NT2/D1 (cell line): ENCODE measurements around the gene ROBO1.

Experiments
- DNase-seq: peaks from one replicate; pipeline ENCODE4 v3.0.0-alpha.2; 2011; ENCODE audit warnings: low read depth, low spot score
- H3K27me3 ChIP-seq: 2 replicates; pipeline ENCODE4 v1.6.0; 2011; ENCODE audit warnings: mild to moderate bottlenecking; ENCODE audit not compliant: insufficient read length, insufficient read depth
- H3K36me3 ChIP-seq: 2 replicates; pipeline ENCODE4 v1.6.1; 2011; ENCODE audit warnings: mild to moderate bottlenecking, low read length, mixed read lengths; ENCODE audit not compliant: insufficient read depth, insufficient read length
- H3K4me1 ChIP-seq: 2 replicates; pipeline ENCODE4 v1.5.1; 2011; ENCODE audit not compliant: insufficient read depth, insufficient read length
- H3K4me3 ChIP-seq: 2 replicates; pipeline ENCODE4 v1.5.1; 2011; ENCODE audit warnings: low read depth; ENCODE audit not compliant: insufficient read length
- H3K9ac ChIP-seq: 2 replicates; pipeline ENCODE4 v1.6.0; 2011; ENCODE audit warnings: low read depth; ENCODE audit not compliant: insufficient read length
- H3K9me3 ChIP-seq: 2 replicates; pipeline ENCODE4 v1.5.1; 2011; ENCODE audit warnings: mild to moderate bottlenecking, low read length; ENCODE audit not compliant: insufficient read depth
- SUZ12 ChIP-seq: IDR thresholded peaks from 2 replicates; pipeline ENCODE4 v1.6.1; 2011; ENCODE audit not compliant: insufficient read length, insufficient read depth; ENCODE audit errors: extremely low read depth
- YY1 ChIP-seq: IDR thresholded peaks from 2 replicates; pipeline ENCODE4 v1.6.1; 2011; ENCODE audit not compliant: insufficient read length, insufficient read depth
- ZNF274 ChIP-seq: IDR thresholded peaks from 2 replicates; pipeline ENCODE4 v1.6.1; 2011; ENCODE audit warnings: mild to moderate bottlenecking, low read depth, low read length

Gene ROBO1

GRCh38 chr3:79027593-79027992, 740.2 kb downstream of the ROBO1 start:
- no peak for DNase-seq
- Histone ChIP-seq H3K27me3 (no peaks in the 10 kb centered on the region), H3K36me3 (no peaks in the 10 kb centered on the region), H3K4me1 (no peaks in the 10 kb centered on the region), H3K9ac (no peak overlapping the region), H3K9me3 (no peaks in the 10 kb centered on the region), H3K4me3 (no peak overlapping the region)
- TF ChIP-seq ZNF274 (no peak), SUZ12 (no peak), YY1 (no peak)

- Histone ChIP-seq H3K27me3 (no peaks in the 10 kb centered on the region), H3K36me3 (no peaks in the 10 kb centered on the region), H3K9ac (no peak overlapping the region), H3K9me3 (no peaks in the 10 kb centered on the region), H3K4me3 (peak overlapping the region; percentile 91), H3K4me1 (no peaks in the 10 kb centered on the region)
- no peak for DNase-seq
- TF ChIP-seq ZNF274: no peak
- no peak for TF ChIP-seq YY1
- TF ChIP-seq SUZ12: no peak
Observed at GRCh38 chr3:79019924-79020173, 747.9 kb downstream of the ROBO1 start.

GRCh38 chr3:79019137-79019923, 748.5 kb downstream of the ROBO1 start:
- H3K36me3 ChIP-seq: no peaks in the 10 kb centered on the region
- H3K27me3 ChIP-seq: no peaks in the 10 kb centered on the region
- no peaks in the 10 kb centered on the region for H3K9me3 ChIP-seq
- H3K4me1 ChIP-seq: no peaks in the 10 kb centered on the region
- TF ChIP-seq SUZ12: no peak
- no peak for TF ChIP-seq YY1
- TF ChIP-seq ZNF274: no peak
- peak overlapping the region; percentile 91 for H3K9ac ChIP-seq
- H3K4me3 ChIP-seq: peak overlapping the region; percentile 91
- peak; percentile 71 for DNase-seq

GRCh38 chr3:79018671-79019136, 749.1 kb downstream of the ROBO1 start:
- Histone ChIP-seq H3K9me3 (no peaks in the 10 kb centered on the region), H3K36me3 (no peaks in the 10 kb centered on the region), H3K9ac (peak overlapping the region; percentile 91), H3K4me1 (no peaks in the 10 kb centered on the region), H3K27me3 (no peaks in the 10 kb centered on the region), H3K4me3 (peak overlapping the region; percentile 91)
- DNase-seq: no peak
- no peak for TF ChIP-seq ZNF274
- no peak for TF ChIP-seq SUZ12
- no peak for TF ChIP-seq YY1

GRCh38 chr3:79018265-79018664, 749.5 kb downstream of the ROBO1 start:
- Histone ChIP-seq H3K27me3 (no peaks in the 10 kb centered on the region), H3K9ac (peak overlapping the region; percentile 91), H3K4me3 (peak overlapping the region; percentile 91), H3K36me3 (no peaks in the 10 kb centered on the region), H3K9me3 (no peaks in the 10 kb centered on the region), H3K4me1 (no peaks in the 10 kb centered on the region)
- TF ChIP-seq ZNF274 (no peak), YY1 (no peak), SUZ12 (no peak)
- DNase-seq: no peak

GRCh38 chr3:79016587-79017376, 751.0 kb downstream of the ROBO1 start:
- TF ChIP-seq SUZ12: no peak
- no peak for TF ChIP-seq ZNF274
- TF ChIP-seq YY1: no peak
- peak overlapping the region; percentile 91 for H3K4me3 ChIP-seq
- H3K9me3 ChIP-seq: no peaks in the 10 kb centered on the region
- no peak for DNase-seq
- no peaks in the 10 kb centered on the region for H3K4me1 ChIP-seq
- no peaks in the 10 kb centered on the region for H3K27me3 ChIP-seq
- peak overlapping the region; percentile 59 for H3K9ac ChIP-seq
- H3K36me3 ChIP-seq: no peaks in the 10 kb centered on the region

- Histone ChIP-seq H3K4me1 (no peaks in the 10 kb centered on the region), H3K4me3 (no peak overlapping the region), H3K36me3 (no peaks in the 10 kb centered on the region), H3K27me3 (no peaks in the 10 kb centered on the region), H3K9me3 (no peaks in the 10 kb centered on the region), H3K9ac (no peak overlapping the region)
- no peak for DNase-seq
- TF ChIP-seq SUZ12: no peak
- TF ChIP-seq YY1: no peak
- TF ChIP-seq ZNF274: no peak
Observed at GRCh38 chr3:79015854-79016253, 751.9 kb downstream of the ROBO1 start.
